GF-D8 (cell line): ENCODE measurements around the gene PIGO.
A peak's percentile ranks its signal among the peaks of the same experiment; 100 is the strongest.

Experiments used
- DNase-seq: peaks from one replicate; lab custom pipeline; 2025; lab: John Stamatoyannopoulos, UW

The PIGO gene

DNA sequence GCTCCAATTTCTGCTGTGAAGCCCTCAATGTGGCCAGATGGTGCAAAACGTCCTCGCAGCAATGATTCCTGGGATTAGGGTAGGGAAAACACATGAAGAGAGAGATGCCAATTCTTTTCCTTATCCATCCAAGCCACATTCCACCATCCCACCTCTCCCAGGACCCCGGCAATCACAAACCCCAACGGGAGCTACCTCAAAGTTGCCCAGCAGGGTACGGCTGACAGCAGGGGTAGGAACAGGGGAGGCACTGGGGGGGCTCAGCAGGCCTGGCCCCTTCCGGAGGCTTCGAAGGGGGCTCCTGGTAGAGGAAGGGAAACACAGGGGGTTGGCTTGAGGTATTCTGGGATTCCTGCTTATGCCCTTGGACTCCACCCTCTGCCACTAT is 9.9 kb upstream of the PIGO start:
- no peak for DNase-seq

DNA sequence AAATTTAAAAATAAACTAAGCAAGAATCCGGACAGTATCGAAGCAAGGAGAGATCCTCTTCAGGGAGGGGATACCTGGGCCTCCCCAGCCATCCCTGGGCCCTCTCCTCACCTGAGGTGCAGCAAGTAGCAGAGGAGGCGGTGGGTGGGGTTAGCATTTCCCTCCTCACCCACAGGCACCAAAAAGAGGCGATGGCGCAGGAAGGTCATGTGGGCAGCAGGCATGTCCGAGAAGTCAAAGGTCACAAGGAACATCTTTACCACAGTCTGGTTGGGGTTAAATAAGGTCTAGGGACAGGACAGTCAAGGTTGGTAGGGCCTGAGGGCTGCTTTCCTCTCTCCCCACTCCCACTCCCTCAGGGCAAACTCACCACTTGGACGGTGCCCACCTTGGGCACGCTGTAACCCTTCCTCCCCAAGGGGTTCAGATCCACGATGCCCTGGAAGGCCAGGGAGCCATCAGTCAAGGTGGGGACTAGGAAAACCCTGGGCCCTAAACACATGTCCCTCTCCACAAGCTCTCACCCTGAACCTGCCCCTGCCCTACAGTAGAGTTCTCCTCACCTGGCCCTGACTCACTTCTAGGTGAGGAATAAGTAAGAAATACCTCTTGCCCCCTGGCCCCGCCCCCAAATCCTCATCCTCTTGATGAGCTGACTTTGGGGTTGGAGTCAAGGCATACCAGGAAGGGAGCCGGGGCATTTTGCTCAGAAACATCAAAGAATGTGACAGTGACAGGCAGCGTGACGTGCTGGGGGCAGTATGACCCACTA is 9.4 kb upstream of the PIGO start:
- DNase-seq = no peak

DNA sequence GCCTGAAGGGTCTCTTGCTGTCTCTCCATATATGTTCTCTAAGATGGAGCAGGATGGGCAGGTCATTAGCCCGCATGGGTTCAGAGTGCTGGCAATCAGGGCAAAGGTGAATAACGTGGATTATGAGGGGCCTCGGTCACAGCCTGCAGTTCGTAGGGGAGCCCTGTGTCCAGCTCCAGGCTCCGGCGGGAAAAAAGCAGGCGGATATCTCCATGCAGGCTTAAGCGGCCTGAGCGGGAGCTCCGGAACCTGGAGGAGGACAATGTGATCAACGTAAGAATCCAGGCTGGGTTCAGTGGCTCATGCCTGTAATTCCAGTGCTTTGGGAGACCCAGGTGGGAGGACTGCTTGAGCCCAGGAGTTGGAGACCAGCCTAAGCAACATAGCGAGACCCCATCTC is 8.7 kb upstream of the PIGO start:
- DNase-seq = no peak

DNA sequence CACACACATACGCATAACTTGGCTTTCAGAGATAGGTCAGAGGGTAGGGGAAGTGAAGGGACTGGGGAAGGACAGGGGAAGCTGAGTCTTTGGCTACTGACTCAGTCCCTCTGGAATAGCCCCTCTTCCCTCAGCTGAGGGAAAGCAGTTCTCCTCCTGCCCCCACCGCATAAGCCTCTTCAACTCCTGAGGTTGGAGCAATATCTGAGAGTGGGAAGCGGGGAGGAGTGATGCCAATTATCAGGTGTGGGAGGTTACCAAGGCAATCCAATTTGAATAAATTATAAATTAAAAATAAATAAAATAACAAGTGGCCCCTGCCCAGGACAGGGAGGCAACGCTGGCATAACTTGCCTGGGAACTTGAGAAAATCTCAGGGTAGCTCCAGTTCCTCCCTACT is 8.2 kb upstream of the PIGO start:
- no peak for DNase-seq

DNA sequence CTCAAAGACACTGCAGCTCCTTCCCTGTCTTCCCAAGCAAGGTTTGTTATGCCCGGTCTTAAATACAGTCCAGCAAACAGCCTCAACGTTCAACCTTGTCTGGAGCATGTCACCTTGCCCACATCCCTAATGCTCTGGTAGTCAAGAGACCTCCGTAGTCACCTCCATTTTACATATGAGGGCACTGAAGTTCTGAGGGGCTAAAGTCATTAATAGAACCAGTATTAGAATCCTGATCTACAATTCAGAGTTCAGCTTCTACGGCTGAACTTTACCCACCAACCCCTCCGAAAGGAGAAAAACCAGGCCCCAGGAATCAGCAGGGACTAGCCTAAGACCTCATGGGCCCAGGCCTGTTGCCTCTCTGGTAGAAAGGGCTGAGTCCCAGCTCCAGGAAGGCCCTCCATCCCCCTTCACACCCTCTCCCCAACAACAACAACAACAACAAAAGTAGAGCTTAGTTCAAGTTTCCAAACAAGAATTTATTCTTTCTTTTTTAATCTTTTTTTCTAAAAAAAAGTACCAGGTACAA is 7.3 kb upstream of the PIGO start:
- no peak for DNase-seq

DNA sequence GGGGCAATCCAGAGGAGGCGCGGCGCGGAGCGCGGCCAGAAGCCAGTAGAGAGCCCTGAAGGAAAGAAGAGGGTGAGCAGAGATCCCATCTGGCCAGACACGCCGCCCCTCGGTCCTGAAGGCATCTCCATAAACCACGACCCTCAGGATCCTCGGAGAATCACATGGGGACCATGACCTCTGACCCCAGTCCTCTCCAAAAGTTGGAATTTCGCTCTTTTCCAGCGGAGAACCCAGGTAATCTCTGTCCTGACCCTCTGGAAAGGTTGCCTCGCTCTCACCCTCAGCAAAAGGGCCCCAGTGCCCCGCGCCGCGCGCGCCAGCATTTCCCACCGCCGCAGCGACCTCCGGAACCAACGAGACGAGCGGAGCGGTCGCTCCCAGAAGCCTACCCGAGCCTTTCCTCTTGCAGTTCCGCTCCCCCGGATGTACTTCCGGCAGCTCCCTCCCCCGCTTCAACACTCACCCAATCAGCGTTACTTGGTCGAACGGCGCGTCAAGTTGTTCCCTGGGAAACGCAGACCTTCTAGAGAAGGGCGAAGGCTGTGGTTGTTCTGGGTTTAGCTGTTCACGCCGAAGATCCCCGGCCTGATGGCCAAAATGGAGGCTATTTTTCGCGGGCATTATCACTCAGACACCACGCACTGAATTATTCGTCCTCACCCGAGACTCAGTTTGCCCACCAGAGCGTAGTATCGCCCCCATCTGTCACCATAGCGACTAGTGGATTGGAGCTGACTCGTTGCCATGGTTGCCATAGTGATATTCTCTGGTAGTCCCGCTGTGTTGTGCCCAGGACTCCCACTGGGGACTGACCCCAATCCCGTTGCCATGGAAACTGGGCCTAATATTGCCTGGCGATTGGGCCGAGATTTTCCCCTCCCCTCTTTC is 6.6 kb upstream of the PIGO start, which contains the start of gene STOML2:
Gene STOML2, minus strand, starts transcription at position 363 of the 891 bp plus-strand sequence. Its CDS starts 37 bp downstream, at position 326.
- DNase-seq = peak; percentile 87

DNA sequence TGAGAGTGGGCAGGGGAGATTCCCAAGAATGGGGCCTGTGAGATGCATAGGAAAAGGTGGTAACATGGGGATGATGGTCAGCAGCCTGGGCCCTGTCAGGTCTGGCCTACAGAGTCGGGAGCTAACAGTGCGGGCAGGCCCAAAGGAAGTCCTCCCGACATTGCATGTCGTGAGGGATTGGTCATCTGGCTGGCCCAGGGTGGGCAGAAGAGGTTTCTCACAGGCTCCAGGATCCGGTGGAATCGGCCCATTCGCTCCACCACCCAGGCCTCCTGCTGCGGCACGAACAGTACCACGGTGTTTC is 6.0 kb upstream of the PIGO start:
- DNase-seq = no peak

DNA sequence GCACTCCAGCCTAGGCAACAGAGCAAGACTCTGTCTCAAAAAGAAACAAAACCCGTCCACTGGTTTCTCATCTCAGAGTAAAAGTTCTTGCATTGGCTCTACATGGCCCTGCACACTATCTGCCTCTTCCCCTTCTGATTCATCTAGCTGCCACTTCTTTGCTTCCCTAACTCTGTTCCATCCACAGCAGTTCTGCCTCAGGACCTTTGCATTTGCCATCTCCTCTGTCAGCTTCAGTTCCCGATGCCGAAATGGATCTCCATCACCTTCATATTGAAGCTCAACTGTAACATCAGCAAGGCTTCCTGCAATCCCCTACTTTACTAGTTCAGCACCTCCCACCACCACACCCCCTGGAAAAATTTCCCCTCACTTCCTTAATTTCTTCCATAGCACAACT is 1.2 kb upstream of the PIGO start:
- no peak for DNase-seq

DNA sequence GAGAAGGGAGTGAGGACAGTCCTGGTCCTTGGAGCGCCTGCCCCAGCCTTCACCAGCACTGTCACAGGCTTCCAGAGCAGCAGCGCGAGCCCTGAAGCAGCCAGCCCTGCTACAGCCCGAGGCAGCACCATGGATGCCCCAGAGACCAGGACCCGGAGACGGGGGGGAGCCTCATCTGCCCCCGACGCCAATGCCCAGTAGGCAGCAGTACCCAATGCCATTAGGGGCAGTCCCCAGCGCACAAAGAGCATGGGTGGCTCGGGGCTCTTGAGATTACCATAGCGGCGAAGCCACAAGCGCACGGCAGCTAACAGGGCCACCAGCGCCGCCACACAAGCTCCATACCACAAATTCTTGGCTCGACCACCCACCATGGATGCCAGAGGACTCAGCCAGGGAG is 4.9 kb downstream of the PIGO start:
- no peak for DNase-seq

DNA sequence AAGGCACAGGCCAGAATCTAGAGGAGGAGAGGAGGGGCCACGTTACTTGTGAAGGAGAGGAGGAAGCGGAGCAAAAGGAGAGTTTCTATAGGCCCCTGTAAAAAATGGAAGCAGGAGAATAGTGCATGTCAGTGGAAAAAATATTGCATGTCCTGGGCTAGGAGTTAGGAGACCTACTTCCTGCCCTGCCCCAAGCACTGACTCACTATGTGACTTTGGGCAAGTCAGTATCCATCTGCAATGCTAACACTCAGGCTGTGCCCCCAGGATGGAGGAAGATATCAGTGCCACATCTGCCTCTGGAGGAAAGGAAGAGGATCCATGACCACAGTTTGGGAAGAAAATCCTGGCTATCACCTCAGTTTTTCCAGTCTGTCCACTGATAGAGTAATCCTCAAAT is 7.0 kb downstream of the PIGO start:
- DNase-seq = no peak

DNA sequence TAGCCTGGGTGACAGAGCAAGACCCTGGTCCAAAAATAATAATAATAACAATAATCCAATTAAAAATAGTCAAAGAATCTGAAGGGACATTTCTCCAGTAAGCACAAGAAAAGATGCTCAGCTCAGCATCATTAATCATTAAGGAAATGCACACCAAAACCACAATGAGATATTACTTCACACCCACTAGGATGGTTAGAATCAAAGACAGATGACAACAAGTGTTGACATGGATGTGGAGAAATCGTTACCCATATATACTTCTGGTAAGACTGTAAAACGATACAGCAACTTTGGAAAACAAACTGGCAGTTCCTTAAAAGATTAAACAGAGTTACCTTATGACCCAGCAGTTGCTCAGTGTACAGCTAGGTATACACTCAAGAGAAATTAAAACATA is 11.3 kb downstream of the PIGO start:
- DNase-seq = no peak

DNA sequence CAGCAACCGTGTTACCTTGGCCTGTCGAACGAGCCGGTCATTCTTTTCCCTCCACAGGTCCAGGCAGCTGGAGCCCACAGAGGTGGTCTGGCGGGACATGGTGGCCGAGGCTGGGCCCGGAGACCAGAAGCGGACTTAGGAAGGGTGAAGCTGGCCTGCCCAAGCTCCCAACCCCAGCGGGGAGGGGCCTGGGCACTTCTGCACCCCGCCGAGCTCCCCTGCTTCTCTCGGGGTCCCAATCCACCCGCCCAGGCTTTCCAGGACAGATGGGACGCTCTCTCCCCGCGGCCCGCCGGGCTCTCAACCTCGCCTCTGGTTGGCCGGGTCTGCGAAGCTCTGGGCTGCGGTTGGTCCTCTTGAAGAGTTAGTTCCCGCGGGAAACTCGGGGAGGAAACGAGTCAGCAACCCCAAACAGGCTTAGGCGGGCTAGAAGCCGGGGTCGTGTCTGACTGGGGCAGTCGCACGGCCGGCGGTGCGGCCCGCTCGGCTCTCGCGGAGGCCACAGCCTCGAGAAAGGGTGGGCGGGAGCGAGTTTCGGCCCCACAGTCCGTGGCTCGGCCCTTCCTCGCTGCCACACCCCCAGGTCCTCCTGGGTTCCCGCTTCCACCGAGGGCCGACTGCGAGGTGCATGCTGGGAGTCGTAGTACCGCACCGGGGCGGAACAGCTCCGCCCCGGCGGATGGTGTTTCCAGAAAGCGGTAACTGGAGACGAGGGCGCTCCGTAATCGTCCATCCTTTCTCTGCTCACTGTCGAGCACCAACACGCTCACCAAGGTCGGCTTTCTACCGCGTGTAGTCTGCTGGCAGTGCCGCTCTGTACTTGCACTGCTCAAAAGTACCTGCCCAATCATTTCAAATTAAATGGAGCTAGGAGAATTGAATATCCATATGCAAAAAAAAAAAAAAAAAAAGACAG is 16.7 kb downstream of the PIGO start, which contains the start of gene FANCG:
Gene FANCG, minus strand, starts transcription at position 517 of the 916 bp plus-strand sequence. Its CDS starts 418 bp downstream, at position 99.
- DNase-seq = peak; percentile 76

DNA sequence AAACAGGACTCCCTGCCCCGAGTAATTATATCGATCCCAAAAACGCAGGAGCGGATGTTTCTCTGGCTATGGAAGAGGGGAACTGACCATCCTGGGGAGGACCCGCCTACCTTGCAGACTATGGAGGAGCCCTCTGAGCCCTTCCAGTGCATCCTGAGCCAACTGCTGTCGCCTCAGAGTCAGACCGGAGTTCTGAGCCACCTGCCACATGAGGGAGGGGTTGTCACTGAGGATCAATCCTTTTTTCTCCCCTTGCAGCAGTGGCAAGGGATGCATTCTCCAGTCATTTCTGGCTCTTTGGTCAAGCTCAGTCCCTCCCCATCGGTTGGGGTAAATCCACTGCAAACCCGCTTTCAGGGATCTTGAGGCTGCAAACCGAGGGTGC is 17.4 kb downstream of the PIGO start:
- DNase-seq = no peak

DNA sequence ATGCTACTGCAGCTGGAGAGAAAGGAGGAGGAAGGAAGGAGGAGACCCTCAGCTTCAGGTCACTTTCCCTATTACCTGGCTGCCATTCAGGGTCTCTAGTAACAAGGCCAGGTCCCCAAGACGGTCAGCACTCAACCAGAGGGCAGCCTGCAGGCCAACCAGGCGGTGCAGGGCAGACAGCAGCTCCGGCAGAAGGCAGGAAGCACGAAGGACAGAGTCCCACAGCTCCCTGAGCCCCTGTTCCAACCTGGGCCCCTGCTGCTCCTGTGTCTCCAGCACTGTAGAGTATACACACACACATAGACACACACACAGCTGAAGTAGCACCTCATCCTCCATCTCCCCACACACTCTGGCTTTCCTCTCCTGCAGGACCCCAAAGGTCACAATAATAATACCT is 18.3 kb downstream of the PIGO start:
- no peak for DNase-seq

DNA sequence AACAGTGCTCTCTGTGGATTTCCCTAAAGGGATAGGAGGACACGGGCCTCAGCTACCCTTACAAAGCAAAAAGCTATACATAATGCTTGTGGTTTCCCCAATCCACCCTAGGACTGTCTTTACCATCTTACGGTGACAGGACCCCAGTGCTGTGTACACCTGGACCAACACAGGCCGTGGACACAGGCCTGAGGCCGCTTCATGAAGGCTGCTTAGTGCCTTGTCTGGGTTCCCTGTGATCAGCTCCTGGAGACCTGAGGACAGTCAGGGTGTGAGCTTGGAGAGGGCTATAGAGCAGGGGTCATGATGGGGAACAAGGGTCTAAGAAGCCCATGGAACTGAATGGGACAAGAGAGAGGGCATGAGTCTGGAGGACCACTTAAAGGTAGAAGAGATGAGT is 19.5 kb downstream of the PIGO start:
- no peak for DNase-seq

DNA sequence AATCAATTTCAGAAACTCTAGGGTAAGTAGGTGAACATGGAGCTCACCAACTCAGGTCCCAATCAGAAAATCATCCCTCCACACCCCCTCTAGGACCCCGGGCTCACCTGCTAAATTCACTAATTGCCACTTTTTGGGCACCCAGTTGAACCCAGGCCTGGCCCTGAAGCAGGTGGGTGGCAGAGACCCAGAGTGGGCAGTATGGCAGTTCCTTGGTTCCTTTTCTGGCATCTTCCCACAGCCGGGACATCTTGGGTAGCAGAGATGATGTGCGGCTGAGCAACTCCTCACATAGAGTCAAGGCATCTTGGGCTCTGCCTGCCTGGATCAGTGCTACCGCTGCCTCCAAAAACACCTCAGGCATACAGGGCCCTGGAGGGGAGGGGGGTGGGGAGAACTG is 21.0 kb downstream of the PIGO start:
- no peak for DNase-seq

DNA sequence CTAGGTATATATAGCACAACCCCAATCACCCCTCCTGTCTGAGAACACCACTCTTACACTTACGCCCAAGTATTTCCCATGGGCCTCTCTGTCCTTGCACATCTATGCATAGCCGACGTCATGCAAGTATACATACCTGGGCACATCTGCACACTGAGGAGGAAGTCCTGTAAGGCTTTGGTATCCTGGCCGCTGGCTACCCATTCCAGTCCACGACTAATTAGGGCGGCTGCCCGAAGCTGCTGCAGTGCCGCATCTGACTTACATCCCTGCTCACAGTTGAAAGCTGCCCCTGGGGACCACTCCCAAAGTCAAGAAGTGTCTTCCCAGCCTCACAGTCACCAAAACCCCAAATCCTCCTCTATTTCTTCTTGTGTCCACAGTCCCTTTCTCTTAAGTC is 21.6 kb downstream of the PIGO start:
- DNase-seq = no peak

DNA sequence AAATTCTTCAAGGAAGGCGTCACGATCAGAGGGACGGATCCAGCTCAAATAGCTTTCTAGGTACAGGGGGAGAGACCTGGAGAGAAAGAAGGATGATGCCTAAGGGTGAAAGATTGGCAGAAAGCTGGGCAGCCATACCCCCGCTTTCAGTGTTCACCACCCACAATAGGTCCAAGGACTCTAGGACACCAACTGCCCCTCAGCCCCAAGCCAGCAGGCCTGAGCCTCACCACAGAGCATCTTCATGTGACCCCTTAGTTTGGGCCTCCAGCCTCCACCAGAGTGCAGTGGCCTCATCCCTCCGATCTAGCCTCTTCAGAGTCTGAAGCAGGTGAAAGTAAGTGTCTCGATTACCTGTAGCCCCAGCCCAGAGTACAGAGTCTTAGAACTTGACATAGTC is 22.2 kb downstream of the PIGO start:
- DNase-seq = no peak

DNA sequence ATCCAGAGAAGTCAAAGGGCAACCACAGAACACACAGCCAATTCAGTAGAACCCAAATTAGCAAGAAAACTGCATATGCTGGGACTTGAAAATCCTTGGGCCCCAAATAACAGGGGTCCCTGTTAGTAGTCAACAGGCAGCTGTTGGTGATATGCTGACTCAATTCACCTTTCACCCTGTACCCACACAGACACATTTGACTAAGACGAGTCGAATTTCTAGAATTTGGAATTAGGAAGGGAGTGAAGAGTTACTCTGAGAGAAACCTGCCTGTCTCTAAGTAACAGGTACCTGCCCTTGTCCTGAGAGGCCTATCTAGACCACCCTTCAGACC is 23.1 kb downstream of the PIGO start:
- no peak for DNase-seq

DNA sequence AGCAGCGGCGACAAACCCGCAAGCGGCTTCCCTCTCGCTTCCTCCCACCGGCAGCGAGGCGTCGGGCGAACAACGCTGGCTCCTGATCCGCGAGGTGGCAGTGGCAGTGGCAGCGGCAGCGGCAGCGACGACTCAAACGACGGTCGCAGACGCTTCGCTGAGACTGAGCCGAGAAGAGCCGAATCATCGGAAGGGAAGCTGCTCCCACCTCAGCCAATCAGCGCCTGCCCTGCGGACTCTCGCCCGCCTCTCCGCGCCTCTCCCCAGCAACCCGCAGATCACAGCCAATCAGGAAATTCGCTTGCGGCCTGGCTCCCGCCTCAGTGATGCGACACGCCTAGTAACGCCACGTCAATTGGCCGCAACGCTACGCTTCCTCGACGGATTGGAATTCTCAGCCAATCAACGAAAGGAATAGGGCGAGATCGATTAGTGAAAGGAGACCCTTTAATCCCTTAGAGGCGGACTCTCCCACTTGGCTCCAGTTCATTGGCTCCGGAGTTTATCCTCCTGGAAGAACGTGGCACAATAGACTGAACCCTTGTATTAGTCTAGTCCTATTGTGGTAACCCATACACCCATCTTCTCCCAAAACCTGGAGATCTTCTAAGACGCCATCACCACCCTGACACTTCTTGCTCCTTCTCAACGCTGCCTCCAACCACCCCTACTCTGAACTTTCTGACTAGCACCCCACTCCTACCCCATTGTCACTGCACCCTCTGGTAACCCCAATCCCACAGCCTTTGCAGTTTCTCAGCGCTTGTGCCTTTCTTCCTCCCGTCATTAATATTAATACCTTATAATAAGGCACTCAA is 23.7 kb downstream of the PIGO start, which contains the start of gene VCP:
Gene VCP, minus strand, starts transcription at position 165 of the 818 bp plus-strand sequence. CDS start 272 bp downstream, outside the sequence.
- peak; percentile 94 for DNase-seq

DNA sequence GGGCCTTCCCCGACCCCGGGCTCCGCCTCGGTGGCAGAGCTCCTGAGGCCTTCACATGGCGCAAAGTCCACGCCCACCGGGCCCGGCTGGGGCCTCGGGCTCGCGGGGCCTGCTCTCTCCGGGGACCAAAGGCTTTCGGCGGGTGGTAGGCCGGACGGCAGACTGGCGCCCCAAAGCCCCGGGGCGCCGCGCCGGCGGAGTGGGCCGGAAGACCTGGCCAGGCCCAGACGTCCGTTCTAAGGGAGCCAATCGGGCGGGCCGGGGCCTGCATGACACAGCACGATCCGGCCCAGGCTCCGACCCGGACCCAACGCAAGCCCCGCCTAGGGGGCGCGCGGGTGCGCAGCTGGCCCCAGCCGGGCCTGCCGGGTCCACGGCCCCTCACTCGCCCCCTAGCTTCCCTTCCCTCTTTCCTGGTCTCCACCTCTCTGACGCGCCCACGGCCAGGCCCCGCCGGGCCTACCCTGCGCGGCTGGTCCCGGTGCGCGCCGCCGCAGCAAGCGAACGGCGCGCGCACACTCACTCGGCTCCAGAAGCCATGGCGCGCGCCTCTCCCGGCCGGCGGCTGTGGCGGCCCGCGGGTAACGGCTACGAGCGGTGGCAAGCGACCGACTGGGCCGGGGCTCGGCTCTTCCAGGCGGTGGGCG is 24.5 kb downstream of the PIGO start:
- DNase-seq = peak; percentile 34
